ENCODE data around the gene MELTF.

DNA sequence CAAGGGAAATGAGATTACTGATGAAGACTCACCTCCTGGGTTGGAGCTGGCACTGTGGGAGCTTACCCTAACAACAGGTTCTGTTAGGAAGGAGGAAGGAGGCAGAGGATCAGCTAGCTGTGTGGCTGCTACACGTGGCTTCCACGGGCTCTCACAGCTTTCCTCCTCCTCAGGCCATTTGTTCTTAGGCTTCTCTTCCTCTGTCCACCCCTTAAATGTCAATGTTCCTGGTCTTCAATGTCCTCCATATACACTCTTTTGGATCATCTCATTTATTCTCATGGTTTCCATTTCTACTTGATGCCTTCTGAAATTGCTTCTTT is 66.0 kb downstream of the MELTF start:
- TF ChIP-seq, protein P1, sequence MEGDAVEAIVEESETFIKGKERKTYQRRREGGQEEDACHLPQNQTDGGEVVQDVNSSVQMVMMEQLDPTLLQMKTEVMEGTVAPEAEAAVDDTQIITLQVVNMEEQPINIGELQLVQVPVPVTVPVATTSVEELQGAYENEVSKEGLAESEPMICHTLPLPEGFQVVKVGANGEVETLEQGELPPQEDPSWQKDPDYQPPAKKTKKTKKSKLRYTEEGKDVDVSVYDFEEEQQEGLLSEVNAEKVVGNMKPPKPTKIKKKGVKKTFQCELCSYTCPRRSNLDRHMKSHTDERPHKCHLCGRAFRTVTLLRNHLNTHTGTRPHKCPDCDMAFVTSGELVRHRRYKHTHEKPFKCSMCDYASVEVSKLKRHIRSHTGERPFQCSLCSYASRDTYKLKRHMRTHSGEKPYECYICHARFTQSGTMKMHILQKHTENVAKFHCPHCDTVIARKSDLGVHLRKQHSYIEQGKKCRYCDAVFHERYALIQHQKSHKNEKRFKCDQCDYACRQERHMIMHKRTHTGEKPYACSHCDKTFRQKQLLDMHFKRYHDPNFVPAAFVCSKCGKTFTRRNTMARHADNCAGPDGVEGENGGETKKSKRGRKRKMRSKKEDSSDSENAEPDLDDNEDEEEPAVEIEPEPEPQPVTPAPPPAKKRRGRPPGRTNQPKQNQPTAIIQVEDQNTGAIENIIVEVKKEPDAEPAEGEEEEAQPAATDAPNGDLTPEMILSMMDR (IDR thresholded peaks at IDR 0.05; ENCODE audit: insufficient read depth, low read length, poor library complexity, severe bottlenecking), result no peak
- TF ChIP-seq EZH2phosphoT487 (conservative IDR thresholded peaks at IDR 0.05; ENCODE audit: low read length), result no peak

All from SU-DHL-6 (cell line).